Measurements from ENCODE around the gene LRRC4C.

Gene LRRC4C

DNA sequence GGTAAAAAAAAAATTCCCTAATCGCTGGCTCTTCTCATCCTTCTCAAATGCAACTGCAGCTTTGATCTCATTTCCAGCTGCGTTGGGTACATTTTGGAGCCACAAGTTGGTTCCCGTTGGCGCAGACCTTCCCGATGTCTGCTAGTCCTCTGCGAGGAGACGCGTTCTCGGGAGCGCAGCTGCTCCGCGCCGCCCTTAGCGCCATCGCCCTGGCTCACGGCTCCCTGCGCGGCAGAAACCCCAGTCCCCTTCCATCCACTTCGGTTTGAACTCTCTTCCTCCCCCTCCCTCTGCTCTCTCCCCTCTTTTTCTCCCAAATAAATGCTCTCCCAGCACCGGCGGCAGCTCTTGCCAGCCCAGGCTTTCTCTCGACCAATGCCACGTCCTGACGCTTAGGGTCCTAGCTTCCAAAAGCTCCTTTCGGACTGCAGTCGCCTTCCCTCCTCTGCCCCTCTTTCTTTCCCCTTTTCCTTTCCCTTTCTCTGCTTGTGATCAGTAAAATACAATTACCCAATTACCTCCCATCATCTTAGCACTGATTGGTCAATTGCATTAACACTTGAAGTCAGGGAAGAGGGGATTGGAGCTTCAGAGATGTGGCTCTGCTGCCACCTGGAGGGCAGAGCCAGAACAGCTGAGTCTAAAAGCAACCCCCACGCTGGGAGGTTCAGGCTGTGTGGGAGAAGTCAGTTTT, 1165.7 kb downstream of the LRRC4C start:
- ATAC-seq (replicated peaks; ENCODE audit: extremely low read depth, poor library complexity, severe bottlenecking) (no peak), DNase-seq (ENCODE audit: low spot score in 2 of 2) (no peak)
- Mint-ChIP-seq H3K9me3 (peaks cover 10% of the 10 kb centered on the region), H3K4me1 (no peaks in the 10 kb centered on the region), H3K27me3 (no peaks in the 10 kb centered on the region), H3K27ac (ENCODE audit: low read depth) (no peak overlapping the region), H3K36me3 (ENCODE audit: insufficient read depth) (peaks cover 2% of the 10 kb centered on the region), H3K4me3 (peak overlapping the region; percentile 14)

DNA sequence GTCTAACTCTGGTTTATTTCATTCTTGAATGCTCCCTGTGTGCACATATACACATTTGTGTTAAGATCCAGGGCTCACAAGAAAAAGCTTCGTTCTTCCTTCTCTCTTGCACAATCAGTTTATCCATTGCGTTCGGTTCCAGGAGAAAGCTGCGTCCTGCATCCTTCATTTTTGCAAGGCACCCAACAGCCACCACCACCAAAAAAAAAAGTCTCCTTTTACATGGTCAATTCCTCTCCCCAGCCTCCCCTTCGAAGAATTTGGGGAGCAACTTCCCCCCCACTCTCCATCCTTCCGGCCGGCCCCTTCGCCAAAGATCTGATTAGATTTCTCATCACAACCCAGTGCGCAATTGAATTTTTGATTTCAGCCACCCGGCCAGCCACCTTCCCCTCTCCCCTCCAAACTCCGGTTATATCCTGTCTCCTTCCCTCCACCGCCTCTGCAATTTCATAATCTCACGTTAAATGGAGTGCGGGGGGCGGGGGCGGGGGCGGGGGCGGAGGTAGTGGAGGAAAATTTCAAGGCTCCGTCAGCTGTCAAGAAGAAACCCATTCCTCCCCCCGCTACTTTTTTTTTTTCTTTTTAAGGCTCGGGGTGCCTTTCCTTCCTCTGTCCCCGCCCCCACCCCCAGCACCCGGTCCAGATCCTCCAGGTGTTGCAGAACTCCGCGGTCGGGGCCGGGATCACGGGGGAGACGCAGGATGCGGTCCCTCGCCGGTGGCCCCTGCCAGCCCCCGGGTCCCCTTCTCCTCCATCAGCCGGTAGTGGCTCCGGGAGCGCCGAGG, 1166.5 kb downstream of the LRRC4C start:
- Mint-ChIP-seq H3K36me3 (ENCODE audit: insufficient read depth) (peaks cover 2% of the 10 kb centered on the region), H3K4me1 (no peaks in the 10 kb centered on the region), H3K9me3 (peaks cover 10% of the 10 kb centered on the region), H3K27ac (ENCODE audit: low read depth) (no peak overlapping the region), H3K4me3 (no peak overlapping the region), H3K27me3 (no peaks in the 10 kb centered on the region)
- ATAC-seq (replicated peaks; ENCODE audit: extremely low read depth, poor library complexity, severe bottlenecking): no peak
- no peak for DNase-seq (ENCODE audit: low spot score in 2 of 2)

DNA sequence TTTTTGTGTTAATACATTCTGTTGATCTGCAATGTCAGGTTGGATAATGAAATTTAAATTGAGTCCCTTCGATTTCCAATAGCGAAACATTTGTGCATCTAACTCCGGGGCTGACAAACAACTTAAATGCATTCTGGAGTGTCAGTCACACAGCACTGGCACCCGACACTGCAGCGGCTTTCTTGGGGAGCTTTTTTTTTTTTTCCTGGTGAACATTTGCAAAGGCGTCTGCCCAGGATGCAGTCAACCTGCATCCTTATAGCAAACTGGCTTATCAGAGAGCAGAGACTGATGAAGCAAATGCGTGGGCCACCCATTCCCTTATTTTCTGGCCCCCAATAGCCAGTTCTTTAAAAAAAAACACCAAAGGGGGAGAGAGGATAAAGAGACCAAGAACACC, 1167.7 kb downstream of the LRRC4C start:
- no peaks in the 10 kb centered on the region for H3K4me1 Mint-ChIP-seq
- H3K27me3 Mint-ChIP-seq: no peaks in the 10 kb centered on the region
- DNase-seq (ENCODE audit: low spot score in 2 of 2) (no peak), ATAC-seq (replicated peaks; ENCODE audit: extremely low read depth, poor library complexity, severe bottlenecking) (no peak)
- H3K36me3 Mint-ChIP-seq (ENCODE audit: insufficient read depth): no peaks in the 10 kb centered on the region
- H3K27ac Mint-ChIP-seq (ENCODE audit: low read depth): no peak overlapping the region
- H3K9me3 Mint-ChIP-seq: peaks cover 6% of the 10 kb centered on the region
- no peak overlapping the region for H3K4me3 Mint-ChIP-seq

DNA sequence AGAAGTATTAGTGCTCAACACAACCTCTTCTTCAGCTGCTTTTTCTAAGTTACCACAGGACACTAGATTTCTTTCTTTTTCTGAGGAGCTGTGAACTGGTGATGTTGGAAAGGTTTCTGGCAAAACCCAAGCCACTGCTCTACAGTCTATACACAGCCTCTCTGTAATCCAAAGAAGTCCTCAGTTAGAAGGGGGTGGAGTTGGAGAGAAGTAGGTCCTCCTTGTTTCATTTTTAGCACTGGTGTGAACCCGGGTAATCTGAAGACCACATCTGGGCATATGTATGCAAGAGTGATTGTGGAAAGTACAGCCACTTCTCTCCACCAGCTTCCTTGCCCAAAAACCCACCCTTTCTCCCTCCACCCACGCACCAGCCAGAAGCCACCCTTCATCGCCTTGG, 1168.1 kb downstream of the LRRC4C start:
- H3K27ac Mint-ChIP-seq (ENCODE audit: low read depth): no peak overlapping the region
- no peaks in the 10 kb centered on the region for H3K27me3 Mint-ChIP-seq
- ATAC-seq (replicated peaks; ENCODE audit: extremely low read depth, poor library complexity, severe bottlenecking) (no peak), DNase-seq (ENCODE audit: low spot score in 2 of 2) (no peak)
- H3K4me3 Mint-ChIP-seq: no peak overlapping the region
- peaks cover 6% of the 10 kb centered on the region for H3K9me3 Mint-ChIP-seq
- no peaks in the 10 kb centered on the region for H3K4me1 Mint-ChIP-seq
- no peaks in the 10 kb centered on the region for H3K36me3 Mint-ChIP-seq (ENCODE audit: insufficient read depth)

DNA sequence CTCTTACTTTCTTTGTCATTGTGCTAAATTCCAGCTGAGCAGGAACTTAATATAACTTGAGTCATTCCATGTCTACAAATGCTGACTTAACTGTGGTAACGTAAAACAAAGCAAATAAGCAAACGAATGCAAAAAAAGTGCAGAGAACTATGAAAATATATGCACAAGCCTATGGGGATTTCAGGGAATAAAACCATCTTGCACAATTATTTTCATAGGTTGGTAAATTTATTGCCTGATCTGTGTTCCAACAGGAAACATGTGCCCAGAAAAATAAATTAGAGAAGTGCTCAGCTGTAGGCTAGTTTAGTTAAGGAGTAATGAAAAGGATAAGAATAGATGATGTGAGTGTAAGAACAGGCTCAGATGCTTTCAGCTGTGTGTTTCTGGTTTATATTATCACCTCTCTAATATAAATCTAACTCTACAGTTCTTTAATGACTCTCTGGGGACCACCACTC, 1169.3 kb downstream of the LRRC4C start:
- ATAC-seq (replicated peaks; ENCODE audit: extremely low read depth, poor library complexity, severe bottlenecking) (no peak), DNase-seq (ENCODE audit: low spot score in 2 of 2) (no peak)
- Mint-ChIP-seq H3K36me3 (ENCODE audit: insufficient read depth) (no peaks in the 10 kb centered on the region), H3K4me1 (no peaks in the 10 kb centered on the region), H3K27ac (ENCODE audit: low read depth) (no peak overlapping the region), H3K9me3 (peaks cover 6% of the 10 kb centered on the region), H3K27me3 (no peaks in the 10 kb centered on the region), H3K4me3 (no peak overlapping the region)

DNA sequence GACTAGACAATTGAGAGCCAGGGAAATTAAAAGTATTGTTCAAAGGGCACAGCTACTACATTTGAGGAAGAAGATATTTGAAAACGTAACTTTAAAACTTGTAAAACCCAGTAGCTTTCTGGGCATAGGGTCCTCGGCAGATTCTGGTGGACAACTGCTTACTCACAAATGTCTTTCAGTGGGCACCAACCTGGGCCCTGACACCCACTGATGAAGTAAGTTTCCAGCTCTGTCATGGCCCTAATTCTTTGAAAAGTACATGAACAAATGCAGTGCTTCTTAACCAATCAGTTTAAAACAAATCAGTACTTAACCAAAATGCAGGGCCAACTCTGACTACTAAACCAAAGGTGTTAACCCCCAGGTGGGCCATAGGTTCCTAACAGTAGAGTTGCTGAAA, 1170.1 kb downstream of the LRRC4C start:
- no peaks in the 10 kb centered on the region for H3K36me3 Mint-ChIP-seq (ENCODE audit: insufficient read depth)
- no peaks in the 10 kb centered on the region for H3K27me3 Mint-ChIP-seq
- peaks cover 13% of the 10 kb centered on the region for H3K9me3 Mint-ChIP-seq
- no peaks in the 10 kb centered on the region for H3K4me1 Mint-ChIP-seq
- DNase-seq (ENCODE audit: low spot score in 2 of 2): no peak
- ATAC-seq (replicated peaks; ENCODE audit: extremely low read depth, poor library complexity, severe bottlenecking): no peak
- H3K4me3 Mint-ChIP-seq: no peak overlapping the region
- no peak overlapping the region for H3K27ac Mint-ChIP-seq (ENCODE audit: low read depth)

DNA sequence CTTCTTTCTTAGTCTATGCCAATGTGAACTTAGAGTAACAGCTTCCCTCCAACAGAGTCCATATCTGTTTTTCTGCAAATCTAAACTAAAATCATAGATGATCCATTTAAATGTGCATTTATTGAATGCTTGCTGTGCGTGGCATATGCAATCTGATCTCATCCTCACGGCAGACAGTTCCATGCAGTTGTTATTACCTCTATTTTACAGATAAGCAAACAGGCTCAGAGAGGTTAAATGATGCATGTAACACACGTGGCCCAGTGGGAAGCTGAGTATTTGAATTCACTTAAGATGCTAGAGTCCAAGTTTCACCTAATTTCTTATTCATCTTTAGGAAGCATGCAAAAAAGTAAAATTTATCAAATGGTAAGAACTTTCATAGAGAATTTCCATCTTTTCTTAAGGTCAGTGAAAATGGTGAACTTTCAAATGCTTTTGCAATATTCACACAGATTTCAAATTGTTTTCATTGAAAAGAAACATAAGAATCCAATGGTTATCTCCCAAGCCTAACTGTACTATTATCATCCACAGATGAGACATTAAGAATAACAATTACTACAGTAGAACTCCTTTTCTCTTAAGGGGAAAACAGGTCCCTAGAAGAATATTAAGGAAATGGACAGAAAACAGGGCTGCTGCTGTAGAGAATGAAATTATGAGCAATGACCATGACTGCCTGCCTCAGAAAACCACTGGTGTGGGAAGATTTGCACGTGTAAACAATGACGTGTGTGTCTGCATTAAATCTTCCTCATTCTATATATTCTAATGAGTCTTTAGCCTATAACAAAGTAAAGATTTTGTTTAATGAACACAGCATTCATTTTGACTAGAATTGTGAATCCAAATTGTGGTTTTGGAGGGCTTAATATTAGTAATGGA, 1171.3 kb downstream of the LRRC4C start:
- Mint-ChIP-seq H3K4me1 (no peaks in the 10 kb centered on the region), H3K27me3 (no peaks in the 10 kb centered on the region), H3K27ac (ENCODE audit: low read depth) (no peak overlapping the region), H3K36me3 (ENCODE audit: insufficient read depth) (no peaks in the 10 kb centered on the region), H3K4me3 (no peak overlapping the region), H3K9me3 (peaks cover 14% of the 10 kb centered on the region)
- ATAC-seq (replicated peaks; ENCODE audit: extremely low read depth, poor library complexity, severe bottlenecking) (no peak), DNase-seq (ENCODE audit: low spot score in 2 of 2) (no peak)

DNA sequence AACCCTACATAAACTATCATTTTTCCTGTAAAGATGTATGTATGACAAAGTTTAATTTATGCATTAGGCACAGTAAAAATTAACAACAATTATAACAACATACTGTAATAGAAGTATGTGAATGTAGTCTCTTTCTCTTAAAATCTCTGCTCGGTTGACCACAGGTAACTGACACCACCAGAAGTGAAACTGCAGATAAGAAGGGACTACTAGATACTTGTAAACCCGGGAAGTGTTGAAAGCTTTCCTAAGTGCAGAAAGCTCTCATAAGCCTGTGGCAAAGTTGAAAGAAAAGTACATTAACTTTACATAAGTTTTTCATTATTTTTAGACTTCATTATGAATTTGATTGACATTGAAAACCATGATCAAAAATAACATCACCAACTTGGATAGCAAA, 1173.3 kb downstream of the LRRC4C start:
- H3K27me3 Mint-ChIP-seq: no peaks in the 10 kb centered on the region
- H3K36me3 Mint-ChIP-seq (ENCODE audit: insufficient read depth): no peaks in the 10 kb centered on the region
- peaks cover 14% of the 10 kb centered on the region for H3K9me3 Mint-ChIP-seq
- DNase-seq (ENCODE audit: low spot score in 2 of 2) (no peak), ATAC-seq (replicated peaks; ENCODE audit: extremely low read depth, poor library complexity, severe bottlenecking) (no peak)
- no peak overlapping the region for H3K27ac Mint-ChIP-seq (ENCODE audit: low read depth)
- no peak overlapping the region for H3K4me3 Mint-ChIP-seq
- H3K4me1 Mint-ChIP-seq: no peaks in the 10 kb centered on the region

DNA sequence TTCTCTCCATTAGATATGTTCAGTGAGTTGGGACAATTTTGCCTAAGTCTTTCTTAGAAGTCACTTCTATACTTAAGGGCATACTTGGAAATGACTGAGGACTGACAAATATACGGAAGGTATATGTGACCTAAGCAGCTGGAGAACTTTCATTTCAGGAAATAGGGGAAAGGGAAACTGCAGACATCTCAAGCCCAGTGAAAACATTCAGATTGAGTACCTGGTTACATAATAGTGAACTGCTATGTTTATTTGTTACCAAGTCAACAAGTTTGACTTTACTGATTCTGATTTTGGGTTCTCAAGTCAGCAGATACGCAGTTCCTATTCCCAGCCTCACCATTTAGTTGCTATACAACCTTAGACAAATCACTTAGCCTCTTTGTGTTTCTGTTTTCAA, 1173.9 kb downstream of the LRRC4C start:
- no peak for DNase-seq (ENCODE audit: low spot score in 2 of 2)
- H3K36me3 Mint-ChIP-seq (ENCODE audit: insufficient read depth): no peaks in the 10 kb centered on the region
- peaks cover 14% of the 10 kb centered on the region for H3K9me3 Mint-ChIP-seq
- H3K27ac Mint-ChIP-seq (ENCODE audit: low read depth): no peak overlapping the region
- no peaks in the 10 kb centered on the region for H3K27me3 Mint-ChIP-seq
- no peak overlapping the region for H3K4me3 Mint-ChIP-seq
- ATAC-seq (replicated peaks; ENCODE audit: extremely low read depth, poor library complexity, severe bottlenecking): no peak
- no peaks in the 10 kb centered on the region for H3K4me1 Mint-ChIP-seq

DNA sequence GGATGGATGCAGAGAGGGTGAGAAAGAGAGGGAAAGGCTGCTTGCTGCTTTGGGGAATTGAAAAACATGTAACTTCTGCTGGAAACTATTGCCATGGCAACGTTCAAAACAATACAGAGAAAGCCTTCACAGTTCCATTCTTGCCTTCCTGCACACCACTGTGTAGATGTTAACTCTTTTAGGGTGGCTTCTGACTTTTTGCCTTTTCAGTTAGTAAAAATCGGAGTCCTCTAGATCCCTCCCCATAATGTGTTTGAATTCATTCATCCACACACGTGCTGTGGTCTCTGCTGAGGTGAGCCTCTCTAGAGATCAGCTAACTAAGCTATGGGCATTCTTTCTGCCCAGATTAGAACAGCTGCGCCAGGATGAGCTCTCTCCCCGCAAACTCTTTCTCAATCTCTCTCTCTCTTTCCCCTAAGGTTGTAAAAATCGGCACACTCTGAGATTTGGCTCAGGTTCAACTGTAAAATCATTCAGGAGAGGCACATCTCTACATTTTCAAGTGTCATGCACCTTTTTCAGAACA, 1178.3 kb downstream of the LRRC4C start:
- no peaks in the 10 kb centered on the region for H3K4me1 Mint-ChIP-seq
- H3K27ac Mint-ChIP-seq (ENCODE audit: low read depth): no peak overlapping the region
- DNase-seq (ENCODE audit: low spot score in 2 of 2): no peak
- H3K4me3 Mint-ChIP-seq: no peak overlapping the region
- ATAC-seq (replicated peaks; ENCODE audit: extremely low read depth, poor library complexity, severe bottlenecking): no peak
- H3K9me3 Mint-ChIP-seq: peaks cover 30% of the 10 kb centered on the region
- no peaks in the 10 kb centered on the region for H3K27me3 Mint-ChIP-seq
- H3K36me3 Mint-ChIP-seq (ENCODE audit: insufficient read depth): no peaks in the 10 kb centered on the region

DNA sequence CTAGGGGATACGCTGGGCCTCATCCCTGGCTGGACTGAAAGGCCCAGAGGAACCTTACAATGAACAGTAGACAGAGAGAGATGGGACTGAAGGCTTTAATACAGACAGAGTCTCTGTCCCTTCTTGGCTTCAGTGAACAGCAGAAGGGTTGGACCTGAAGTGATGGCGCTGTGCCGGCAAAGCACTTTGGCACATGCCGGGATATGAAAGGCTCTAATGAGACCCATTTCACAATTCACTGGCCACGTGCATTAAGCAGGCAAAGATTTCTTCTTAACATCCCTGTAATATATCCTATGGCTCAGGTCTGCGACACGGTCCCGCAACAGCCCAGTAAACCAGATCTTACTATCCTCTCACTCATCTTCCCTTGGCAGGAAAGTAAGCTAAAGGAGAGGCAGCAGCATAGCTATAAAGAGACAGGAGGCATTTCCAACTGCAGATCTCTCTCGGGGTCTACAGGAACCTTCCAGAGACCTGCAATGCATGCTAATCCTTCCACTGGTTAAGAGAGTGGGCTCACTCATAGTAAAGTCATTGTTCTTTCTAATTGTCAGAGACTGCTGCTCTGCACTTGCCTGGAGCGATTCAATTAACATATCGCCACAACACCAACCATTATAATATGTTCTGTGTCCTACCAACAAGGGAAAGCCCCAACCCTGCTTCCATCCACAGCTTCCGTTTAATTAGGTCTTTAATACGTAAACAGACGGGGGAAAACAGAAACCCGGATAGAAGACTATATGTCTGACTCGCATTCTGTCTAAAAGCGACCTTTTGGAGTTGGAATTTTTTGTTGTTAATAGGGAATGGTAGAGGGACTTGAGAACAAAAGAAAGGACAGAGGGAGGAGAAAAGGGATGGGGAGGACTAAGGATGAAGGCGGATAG, 1179.0 kb downstream of the LRRC4C start:
- no peak overlapping the region for H3K4me3 Mint-ChIP-seq
- H3K9me3 Mint-ChIP-seq: peaks cover 36% of the 10 kb centered on the region
- H3K36me3 Mint-ChIP-seq (ENCODE audit: insufficient read depth): no peaks in the 10 kb centered on the region
- DNase-seq (ENCODE audit: low spot score in 2 of 2) (no peak), ATAC-seq (replicated peaks; ENCODE audit: extremely low read depth, poor library complexity, severe bottlenecking) (no peak)
- no peak overlapping the region for H3K27ac Mint-ChIP-seq (ENCODE audit: low read depth)
- H3K27me3 Mint-ChIP-seq: no peaks in the 10 kb centered on the region
- H3K4me1 Mint-ChIP-seq: no peaks in the 10 kb centered on the region

DNA sequence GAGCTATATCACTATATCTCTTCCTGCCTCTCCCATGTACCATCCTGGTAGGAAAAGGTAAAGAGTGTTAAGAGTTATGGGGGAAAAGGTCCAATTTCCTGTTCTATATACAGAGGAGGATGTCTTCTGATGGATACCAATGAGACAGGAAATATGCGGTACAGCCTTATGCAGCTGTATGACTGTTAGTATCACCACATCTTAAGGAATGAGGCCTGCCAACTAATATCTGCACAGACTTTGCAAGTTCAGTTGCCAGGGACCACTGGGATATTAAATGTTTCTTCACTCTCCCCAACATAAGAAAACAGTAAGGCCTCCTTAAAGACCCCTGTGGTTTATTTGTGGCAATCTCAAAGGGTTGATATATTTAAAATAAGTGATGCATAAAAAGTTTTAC, 1182.5 kb downstream of the LRRC4C start:
- no peaks in the 10 kb centered on the region for H3K27me3 Mint-ChIP-seq
- no peak overlapping the region for H3K27ac Mint-ChIP-seq (ENCODE audit: low read depth)
- H3K4me1 Mint-ChIP-seq: no peaks in the 10 kb centered on the region
- no peak for ATAC-seq (replicated peaks; ENCODE audit: extremely low read depth, poor library complexity, severe bottlenecking)
- H3K36me3 Mint-ChIP-seq (ENCODE audit: insufficient read depth): no peaks in the 10 kb centered on the region
- DNase-seq (ENCODE audit: low spot score in 2 of 2): no peak
- peaks cover 28% of the 10 kb centered on the region for H3K9me3 Mint-ChIP-seq
- no peak overlapping the region for H3K4me3 Mint-ChIP-seq
